HL-60 (cell line): ENCODE data around the gene CXCL8.
"Not testable (repeated sequence)": the region's sequence is repeated elsewhere in the genome, so short reads cannot be mapped to it uniquely, and the experiment has no call there.

ENCODE experiments used
- DNase-seq, 2 experiments: peaks; one replicate each; pipeline ENCODE4 v3.0.0-alpha.2; 2010 to 2020; ENCODE audit warnings: low read depth in 1 of 2, low spot score in 1 of 2
- H3K27ac ChIP-seq: fragments of 250-450 bp; sonication (Bioruptor Pico); replicated peaks from 2 replicates; pipeline ENCODE4 v1.5.1; 2020; ENCODE audit warnings: mild to moderate bottlenecking, moderate library complexity
- H3K27me3 ChIP-seq: fragments of 250-450 bp; sonication (Bioruptor Pico); 2 replicates; pipeline ENCODE4 v1.5.1; 2021; ENCODE audit warnings: mild to moderate bottlenecking, moderate library complexity; ENCODE audit not compliant: insufficient read depth, poor library complexity, severe bottlenecking
- H3K4me3 ChIP-seq: replicated peaks from 2 replicates; pipeline ENCODE4 v1.5.1; 2011; ENCODE audit warnings: mild to moderate bottlenecking, control low read depth, low read length; ENCODE audit not compliant: insufficient read depth
- GABPA ChIP-seq: IDR thresholded peaks from 2 replicates; pipeline ENCODE4 v1.6.1; 2012; ENCODE audit warnings: low read depth
- POLR2AphosphoS5 ChIP-seq: IDR thresholded peaks from 2 replicates; pipeline ENCODE4 v1.6.1; 2012; ENCODE audit warnings: low read depth
- REST ChIP-seq: IDR thresholded peaks from 2 replicates; pipeline ENCODE4 v1.6.1; 2012; ENCODE audit warnings: low read depth; ENCODE audit not compliant: insufficient replicate concordance
- SPI1 ChIP-seq: IDR thresholded peaks from 2 replicates; pipeline ENCODE4 v1.6.1; 2012; ENCODE audit warnings: low read depth, mild to moderate bottlenecking, borderline replicate concordance
- long read RNA-seq: library from polyadenylated mRNA; unstranded; transcript quantifications from one replicate; pipeline ENCODE4 v2.0.0, GENCODE V29; 2020
- TF ChIP-seq, protein P1 (sequence below): IDR thresholded peaks from one replicate; pipeline ENCODE4 v1.5.1; 2011; ENCODE audit warnings: low read length, control low read depth, inconsistent platforms; ENCODE audit not compliant: insufficient read depth

The CXCL8 gene
- long read RNA-seq, transcript CXCL8-201 (4 exons, 1,705 nt) = major isoform, 16 of 17 reads
- long read RNA-seq, partial matches to known transcripts = 1 of 17 reads
- long read RNA-seq, other reads (novel, unspliced or antisense) = 0 of 17 reads

DNA sequence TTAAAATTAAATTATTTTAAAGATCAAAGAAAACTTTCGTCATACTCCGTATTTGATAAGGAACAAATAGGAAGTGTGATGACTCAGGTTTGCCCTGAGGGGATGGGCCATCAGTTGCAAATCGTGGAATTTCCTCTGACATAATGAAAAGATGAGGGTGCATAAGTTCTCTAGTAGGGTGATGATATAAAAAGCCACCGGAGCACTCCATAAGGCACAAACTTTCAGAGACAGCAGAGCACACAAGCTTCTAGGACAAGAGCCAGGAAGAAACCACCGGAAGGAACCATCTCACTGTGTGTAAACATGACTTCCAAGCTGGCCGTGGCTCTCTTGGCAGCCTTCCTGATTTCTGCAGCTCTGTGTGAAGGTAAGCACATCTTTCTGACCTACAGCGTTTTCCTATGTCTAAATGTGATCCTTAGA is at the start of gene CXCL8:
CXCL8 (plus strand) TSS at position 217 of the 426 bp plus-strand sequence; CDS start at position 307, 90 bp downstream.
- TF ChIP-seq POLR2AphosphoS5 (peak; percentile 99), REST (no peak)
- peak; percentile 73 to 79 for DNase-seq
- Histone ChIP-seq H3K4me3 (peak within 1 kb of the TSS; percentile 60), H3K27me3 (no peaks in the 10 kb centered on the region), H3K27ac (peak within 1 kb of the TSS; percentile 77)

DNA sequence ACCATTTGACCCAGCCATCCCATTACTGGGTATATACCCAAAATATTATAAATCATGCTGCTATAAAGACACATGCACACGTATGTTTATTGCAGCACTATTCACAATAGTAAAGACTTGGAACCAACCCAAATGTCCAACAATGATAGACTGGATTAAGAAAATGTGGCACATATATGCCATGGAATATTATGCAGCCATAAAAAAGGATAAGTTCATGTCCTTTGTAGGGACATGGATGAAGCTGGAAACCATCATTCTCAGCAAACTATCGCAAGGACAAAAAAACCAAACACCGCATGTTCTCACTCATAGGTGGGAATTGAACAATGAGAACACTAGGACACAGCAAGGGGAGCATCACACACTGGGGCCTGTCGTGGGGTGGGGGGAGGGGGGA is 49.2 kb upstream of the CXCL8 start:
- not testable (repeated sequence) for H3K27me3 ChIP-seq, H3K27ac ChIP-seq, H3K4me3 ChIP-seq, DNase-seq

DNA sequence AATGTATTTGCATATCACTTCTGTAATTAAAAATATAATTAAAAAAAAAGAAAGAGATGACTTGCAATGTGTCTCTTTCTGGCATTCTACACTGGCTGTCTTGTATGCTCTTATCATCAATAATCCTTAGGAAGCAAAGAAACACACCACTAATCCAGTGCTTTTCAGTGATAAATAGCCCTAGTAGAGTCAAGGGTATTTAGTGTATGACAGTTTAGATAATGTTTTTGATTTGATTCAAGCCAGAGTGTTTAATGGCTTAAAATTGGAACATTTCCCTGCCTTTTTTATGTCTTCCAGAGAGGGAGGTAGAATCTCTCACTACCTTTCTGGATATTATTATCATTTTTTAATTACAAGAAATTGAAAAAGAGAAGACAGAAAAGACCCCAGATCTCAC is 48.6 kb upstream of the CXCL8 start:
- no peak overlapping the region for H3K4me3 ChIP-seq
- DNase-seq = no peak

DNA sequence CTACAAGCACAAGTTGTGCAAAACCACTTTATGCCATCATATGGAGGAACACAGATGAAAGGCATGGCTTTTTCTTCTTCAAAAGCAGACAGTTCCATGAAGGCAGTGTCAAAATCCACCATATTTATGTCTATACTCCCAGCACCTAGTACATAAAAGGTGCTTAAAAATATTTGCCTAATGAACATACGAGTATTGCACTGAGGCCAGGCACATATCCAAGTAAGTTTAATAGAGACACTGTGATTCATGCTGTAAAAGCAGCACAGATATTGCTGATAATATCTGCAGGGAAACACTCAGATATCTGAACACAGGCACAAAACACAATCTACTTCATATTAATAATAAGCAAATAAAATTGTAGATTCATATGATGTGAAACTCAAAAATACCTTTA is 48.1 kb upstream of the CXCL8 start:
- no peak for DNase-seq
- Histone ChIP-seq H3K27ac (no peak overlapping the region), H3K27me3 (no peaks in the 10 kb centered on the region), H3K4me3 (no peak overlapping the region)
- TF ChIP-seq SPI1 (no peak), GABPA (no peak), REST (no peak), POLR2AphosphoS5 (no peak)

More for the DNA sequence above, 48.6 kb upstream of the CXCL8 start:
- no peak overlapping the region for H3K27ac ChIP-seq
- TF ChIP-seq, protein P1, sequence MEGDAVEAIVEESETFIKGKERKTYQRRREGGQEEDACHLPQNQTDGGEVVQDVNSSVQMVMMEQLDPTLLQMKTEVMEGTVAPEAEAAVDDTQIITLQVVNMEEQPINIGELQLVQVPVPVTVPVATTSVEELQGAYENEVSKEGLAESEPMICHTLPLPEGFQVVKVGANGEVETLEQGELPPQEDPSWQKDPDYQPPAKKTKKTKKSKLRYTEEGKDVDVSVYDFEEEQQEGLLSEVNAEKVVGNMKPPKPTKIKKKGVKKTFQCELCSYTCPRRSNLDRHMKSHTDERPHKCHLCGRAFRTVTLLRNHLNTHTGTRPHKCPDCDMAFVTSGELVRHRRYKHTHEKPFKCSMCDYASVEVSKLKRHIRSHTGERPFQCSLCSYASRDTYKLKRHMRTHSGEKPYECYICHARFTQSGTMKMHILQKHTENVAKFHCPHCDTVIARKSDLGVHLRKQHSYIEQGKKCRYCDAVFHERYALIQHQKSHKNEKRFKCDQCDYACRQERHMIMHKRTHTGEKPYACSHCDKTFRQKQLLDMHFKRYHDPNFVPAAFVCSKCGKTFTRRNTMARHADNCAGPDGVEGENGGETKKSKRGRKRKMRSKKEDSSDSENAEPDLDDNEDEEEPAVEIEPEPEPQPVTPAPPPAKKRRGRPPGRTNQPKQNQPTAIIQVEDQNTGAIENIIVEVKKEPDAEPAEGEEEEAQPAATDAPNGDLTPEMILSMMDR = no peak
- no peak for TF ChIP-seq GABPA
- TF ChIP-seq REST = no peak
- no peak for TF ChIP-seq SPI1
- TF ChIP-seq POLR2AphosphoS5 = no peak
- no peaks in the 10 kb centered on the region for H3K27me3 ChIP-seq

DNA sequence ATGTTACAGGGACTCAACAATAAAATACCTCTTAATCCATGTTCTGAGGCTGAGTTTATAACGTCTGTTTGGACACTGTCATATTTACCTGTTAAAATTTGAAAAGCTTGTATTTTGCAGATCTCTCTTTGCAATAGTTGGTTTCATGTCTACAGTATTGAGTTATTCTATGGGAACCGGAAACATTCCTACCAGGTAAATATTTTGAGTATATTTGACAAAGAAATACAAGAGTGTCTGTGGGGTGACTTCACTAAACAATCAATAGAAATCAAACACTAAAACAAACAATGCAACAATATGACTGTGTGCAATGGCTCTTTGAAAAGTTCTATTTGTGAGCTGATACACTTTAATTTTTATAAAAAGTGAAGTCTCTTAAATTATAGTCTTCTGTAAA is 47.7 kb upstream of the CXCL8 start:
- H3K27me3 ChIP-seq = no peaks in the 10 kb centered on the region
- DNase-seq = no peak
- TF ChIP-seq, protein P1 = no peak

More for the DNA sequence above, 47.7 kb upstream of the CXCL8 start:
- no peak overlapping the region for H3K27ac ChIP-seq
- no peak overlapping the region for H3K4me3 ChIP-seq
